NCI-H1092 (cell line): Measurements from ENCODE around the gene NDUFAF3.
"Not testable (repeated sequence)": the region's sequence is repeated elsewhere in the genome, so short reads cannot be mapped to it uniquely, and the experiment has no call there.

Source experiments
- DNase-seq: peaks from one replicate; lab custom pipeline; 2025; lab: John Stamatoyannopoulos, UW

The NDUFAF3 gene

DNA sequence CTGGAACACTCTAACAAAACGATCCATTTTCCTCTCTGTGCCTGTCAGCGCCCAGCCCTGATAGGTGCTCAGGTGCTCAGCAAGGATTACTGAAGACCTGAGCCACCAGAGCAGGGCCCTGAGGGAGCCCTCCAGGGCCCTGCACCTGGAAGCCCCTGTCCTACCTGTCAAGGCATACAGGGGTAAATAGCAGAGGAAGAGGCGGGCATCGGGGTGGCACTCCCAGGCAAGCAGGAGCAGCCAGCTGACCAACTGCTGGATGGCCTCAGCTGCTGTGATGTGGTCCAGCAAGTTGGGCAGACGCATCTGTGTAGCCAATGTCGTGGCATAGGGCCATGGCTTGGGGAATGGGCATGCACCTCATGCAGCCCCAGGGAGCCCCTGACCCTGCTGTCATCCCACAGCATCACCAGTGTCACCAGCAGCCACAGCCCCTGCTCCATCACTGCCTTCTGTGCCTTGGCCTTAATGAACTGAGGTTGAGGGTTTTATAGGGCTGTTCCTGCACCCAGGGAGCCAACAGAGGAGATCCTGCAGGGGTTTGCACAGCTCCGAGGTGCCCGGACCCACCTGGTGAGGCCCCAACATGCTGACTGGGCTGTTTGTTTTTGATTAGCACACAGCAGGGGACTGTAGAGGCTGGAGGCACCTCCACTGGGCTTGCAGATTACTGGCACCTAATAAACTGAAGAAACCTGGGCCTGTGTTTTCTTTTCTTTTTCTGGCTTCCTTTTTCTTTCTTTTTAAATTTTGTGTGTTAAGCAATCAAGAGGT lies 22.6 kb upstream of the NDUFAF3 start:
- DNase-seq, result no peak

DNA sequence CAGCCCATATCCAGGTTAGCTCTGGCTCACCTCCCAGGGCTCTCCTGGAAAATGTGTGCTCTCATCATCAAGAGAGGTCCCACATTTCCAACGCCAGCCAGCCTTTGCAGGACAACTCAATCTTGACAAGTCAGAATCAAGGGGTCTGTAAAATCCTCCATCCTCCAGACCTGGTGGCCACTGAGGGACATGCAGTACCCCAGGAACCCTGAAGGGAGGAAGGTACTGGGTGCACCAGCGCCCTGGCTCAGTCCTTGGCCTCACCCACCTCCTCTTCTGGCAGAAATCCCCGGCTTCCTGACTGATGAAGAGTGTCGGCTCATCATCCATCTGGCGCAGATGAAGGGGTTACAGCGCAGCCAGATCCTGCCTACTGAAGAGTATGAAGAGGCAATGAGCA lies 20.8 kb upstream of the NDUFAF3 start:
- no peak for DNase-seq

DNA sequence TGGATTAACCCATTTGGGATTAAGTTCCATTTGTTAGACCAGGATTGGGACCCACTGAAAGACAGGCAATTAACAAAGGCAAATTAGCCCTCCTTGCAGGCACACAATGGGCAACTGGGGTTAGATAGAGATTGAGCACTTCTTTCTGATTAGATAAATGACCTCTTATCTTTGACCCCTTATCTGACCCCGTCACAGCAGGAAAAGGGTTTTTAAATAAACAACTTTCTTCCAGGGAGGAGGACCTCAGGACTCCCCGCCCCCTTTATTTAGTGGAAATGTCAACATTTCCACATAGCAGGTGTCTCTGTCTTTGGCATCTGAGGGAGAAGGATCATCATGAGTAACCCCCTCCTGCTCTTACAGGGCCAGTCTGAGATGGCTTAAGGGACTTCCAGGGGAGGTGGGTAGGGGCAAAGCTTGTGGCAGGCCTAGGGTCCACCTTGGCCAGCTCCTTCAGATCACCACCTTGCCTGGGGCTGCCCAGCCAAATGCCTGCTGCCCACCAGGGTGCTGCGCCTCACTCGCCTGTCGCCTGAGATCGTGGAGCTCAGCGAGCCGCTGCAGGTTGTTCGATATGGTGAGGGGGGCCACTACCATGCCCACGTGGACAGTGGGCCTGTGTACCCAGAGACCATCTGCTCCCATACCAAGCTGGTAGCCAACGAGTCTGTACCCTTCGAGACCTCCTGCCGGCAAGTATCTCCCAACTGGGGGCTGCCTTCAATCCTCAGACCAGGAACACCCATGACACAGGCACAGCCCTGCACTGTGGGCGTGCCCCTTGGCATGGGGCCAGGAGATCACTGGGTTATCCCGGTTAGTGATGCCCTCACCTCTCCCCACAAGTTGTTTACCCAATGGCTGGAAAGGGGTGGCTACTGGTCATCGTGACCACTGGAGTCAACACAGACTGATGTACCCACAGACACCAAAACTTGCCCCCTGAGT lies 17.3 kb upstream of the NDUFAF3 start:
- no peak for DNase-seq

DNA sequence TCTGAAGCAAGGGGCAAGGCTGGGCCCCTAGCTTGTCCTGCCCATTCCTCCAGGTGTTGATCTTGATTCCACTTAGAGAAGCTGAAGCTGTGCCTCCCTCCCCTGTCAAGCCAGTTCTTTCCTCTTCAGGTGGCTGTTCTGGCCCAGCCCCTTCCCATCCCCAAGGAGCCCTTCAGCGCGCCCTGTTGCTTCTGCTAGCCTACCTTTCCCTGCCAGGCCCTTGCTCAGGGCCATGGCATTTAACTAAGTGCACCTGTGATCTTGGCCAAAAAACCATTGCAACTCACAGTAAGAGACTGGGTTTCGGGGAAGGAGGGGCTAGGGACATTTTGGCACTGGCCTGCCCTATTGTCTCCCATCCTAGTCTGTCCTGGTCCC lies 16.6 kb upstream of the NDUFAF3 start:
- no peak for DNase-seq

DNA sequence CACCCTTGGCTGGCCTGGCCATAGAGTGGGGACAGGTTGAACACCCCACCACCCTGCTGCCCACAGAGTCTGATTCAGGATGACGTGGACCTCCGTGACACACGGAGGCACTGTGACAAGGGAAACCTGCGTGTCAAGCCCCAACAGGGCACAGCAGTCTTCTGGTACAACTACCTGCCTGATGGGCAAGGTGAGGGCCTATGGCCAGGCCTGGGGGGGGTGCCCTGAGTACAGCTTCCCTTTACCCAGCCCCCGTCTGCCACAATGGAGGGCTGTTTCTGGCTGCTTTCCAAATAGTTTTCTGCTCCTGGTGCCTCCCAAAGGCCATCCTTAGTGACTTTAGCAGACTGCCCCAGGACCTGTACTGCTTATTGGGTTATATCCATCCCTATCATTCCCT lies 15.9 kb upstream of the NDUFAF3 start:
- no peak for DNase-seq

DNA sequence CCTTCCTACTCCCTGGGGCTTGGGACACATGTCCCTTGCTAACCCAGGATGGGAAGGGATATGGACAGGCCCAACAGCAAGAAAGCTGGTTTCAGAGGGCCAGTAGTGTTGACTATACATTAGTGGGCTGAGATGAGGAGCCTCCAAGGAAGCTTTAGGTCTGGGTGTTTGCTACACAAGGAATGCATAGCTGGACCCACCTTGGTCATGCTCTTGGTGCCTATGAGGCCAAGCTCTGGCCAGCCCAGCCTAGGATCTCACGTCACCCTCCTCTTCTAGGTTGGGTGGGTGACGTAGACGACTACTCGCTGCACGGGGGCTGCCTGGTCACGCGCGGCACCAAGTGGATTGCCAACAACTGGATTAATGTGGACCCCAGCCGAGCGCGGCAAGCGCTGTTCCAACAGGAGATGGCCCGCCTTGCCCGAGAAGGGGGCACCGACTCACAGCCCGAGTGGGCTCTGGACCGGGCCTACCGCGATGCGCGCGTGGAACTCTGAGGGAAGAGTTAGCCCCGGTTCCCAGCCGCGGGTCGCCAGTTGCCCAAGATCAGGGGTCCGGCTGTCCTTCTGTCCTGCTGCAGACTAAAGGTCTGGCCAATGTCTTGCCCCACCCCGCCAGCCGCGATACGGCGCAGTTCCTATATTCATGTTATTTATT lies 15.4 kb upstream of the NDUFAF3 start:
- DNase-seq, result no peak

DNA sequence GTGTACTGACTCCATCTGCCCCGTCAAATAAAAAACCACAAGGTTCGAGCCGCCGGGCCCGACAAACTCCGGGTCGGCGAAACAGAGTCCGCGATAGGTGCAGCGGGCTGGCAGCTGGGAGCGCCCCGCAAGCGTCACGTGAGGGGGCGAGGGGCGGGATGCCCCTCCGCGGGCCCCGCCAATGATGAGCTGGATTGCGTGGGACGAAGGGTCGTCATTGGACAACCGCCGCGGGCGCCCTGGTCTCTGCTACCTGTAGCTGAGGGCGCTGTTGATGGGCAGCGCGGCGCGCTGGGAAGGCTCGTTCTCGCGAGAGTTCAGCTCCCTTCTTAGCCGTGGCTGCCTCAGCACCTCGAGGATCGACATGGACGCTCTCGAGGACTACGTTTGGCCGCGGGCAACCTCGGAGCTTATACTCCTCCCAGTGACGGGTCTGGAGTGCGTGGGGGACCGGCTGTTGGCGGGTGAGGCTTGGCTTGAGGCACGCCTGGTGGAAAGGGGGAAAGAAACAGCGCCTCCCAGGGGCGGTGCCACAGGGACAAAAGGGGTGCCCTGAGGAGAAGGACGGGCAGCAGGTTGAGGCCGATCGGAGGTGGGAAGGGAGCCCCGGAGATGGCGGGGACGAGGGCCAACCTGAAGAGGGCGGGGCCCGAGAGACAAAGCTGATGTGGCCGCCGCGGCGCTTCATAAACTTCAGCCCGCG lies 14.7 kb upstream of the NDUFAF3 start, which contains the start of gene WDR6:
WDR6 (plus strand) TSS at position 324 of the 703 bp plus-strand sequence; CDS start at position 365, 41 bp downstream.
- peak; percentile 95 for DNase-seq

DNA sequence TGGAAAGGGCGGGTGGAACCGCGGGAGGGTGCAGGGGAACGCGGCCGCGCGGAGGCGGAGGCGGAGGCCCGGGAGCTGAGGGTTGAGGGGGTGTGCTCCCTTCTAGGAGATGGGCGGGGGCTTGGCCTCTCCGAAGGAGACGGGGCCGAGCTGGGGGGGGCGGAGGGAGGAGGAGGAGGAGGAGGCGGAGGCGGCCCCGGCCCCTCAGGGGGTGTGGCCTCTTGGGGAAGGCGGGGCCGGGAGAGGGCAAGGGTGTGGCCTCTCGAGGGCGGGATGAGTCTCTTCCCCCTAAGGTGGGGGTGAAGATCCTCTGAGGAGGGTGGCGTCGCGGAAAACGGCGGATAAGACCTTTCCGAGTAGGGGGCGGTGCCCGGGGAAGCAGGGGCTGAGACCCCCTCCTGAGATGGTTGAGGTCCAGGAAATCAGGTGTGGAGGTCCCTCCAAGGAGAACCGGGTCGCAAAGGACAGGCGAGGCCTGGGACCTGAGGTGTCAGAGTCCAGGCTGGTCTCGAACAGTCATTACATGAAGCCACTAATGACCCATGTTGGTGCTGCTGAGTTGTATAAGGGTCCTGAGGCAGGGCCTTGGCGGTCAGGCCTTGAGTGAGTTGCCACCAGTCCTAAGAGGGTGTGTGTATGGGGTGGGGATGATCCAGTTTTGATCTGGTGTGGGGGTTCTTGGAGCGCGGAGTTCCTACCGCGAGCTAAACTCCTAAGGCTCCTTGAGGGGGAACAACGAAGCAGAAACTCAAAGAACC lies 14.0 kb upstream of the NDUFAF3 start:
- DNase-seq, result peak; percentile 49

DNA sequence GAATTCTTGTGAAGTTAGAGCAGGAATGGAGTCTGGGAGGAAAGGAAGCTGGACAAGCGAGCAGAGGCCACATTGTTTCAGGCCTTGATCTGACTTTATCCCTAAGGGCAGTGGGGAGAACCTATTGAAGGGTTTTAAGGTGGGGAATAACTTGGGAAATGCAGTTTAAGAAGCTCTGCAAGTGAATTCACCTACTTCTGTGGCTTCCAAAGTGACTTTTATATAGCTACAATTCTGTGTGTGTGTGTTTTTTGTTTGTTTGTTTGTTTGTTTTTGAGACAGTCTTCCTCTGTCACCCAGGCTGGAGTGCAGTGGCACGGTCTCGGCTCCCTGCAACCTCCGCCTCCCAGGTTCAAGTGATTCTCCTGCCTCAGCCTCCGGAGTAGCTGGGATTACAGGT lies 13.3 kb upstream of the NDUFAF3 start:
- DNase-seq, result not testable (repeated sequence)

DNA sequence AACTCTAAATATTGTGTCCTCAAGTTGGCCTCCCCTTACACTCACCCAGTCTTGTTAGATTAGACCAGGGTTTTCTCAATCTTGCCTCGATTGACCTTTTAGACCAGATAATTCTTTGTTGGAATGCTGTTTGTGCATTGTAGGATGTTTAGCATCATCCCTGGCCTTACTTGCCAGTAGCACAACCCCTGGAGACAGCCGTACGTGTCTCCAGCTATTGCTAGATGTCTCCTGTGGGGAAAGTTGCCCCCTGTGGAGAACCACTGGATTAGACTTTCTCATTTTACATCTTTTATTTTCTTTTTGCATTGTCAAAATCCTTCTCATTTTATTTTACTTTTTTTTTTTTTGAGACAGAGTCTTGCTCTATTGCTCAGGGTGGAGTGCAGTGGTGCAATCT lies 12.5 kb upstream of the NDUFAF3 start:
- DNase-seq, result no peak

DNA sequence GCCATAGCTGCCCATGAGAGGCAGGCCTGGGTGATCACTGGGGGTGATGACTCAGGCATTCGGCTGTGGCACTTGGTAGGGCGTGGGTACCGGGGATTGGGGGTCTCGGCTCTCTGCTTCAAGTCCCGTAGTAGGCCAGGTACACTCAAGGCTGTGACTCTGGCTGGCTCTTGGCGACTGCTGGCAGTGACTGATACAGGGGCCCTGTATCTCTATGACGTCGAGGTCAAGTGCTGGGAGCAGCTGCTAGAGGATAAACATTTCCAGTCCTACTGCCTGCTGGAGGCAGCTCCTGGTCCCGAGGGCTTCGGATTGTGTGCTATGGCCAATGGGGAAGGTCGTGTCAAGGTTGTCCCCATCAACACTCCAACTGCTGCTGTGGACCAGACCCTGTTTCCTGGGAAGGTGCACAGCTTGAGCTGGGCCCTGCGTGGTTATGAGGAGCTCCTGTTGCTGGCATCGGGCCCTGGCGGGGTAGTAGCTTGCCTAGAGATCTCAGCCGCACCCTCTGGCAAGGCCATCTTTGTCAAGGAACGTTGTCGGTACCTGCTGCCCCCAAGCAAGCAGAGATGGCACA lies 9.4 kb upstream of the NDUFAF3 start:
- no peak for DNase-seq

DNA sequence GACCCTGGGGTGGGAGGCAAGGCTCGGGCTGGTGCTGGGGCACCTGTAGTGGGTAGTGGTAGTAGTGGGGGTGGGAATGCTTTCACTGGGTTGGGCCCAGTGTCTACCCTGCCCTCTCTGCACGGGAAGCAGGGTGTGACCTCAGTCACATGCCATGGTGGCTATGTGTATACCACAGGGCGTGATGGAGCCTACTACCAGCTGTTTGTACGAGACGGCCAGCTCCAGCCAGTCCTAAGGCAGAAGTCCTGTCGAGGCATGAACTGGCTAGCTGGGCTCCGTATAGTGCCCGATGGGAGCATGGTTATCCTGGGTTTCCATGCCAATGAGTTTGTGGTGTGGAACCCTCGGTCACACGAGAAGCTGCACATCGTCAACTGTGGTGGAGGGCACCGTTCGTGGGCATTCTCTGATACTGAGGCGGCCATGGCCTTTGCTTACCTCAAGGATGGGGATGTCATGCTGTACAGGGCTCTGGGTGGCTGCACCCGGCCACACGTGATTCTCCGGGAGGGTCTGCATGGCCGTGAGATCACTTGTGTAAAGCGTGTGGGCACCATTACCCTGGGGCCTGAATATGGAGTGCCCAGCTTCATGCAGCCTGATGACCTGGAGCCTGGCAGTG lies 8.7 kb upstream of the NDUFAF3 start:
- no peak for DNase-seq

DNA sequence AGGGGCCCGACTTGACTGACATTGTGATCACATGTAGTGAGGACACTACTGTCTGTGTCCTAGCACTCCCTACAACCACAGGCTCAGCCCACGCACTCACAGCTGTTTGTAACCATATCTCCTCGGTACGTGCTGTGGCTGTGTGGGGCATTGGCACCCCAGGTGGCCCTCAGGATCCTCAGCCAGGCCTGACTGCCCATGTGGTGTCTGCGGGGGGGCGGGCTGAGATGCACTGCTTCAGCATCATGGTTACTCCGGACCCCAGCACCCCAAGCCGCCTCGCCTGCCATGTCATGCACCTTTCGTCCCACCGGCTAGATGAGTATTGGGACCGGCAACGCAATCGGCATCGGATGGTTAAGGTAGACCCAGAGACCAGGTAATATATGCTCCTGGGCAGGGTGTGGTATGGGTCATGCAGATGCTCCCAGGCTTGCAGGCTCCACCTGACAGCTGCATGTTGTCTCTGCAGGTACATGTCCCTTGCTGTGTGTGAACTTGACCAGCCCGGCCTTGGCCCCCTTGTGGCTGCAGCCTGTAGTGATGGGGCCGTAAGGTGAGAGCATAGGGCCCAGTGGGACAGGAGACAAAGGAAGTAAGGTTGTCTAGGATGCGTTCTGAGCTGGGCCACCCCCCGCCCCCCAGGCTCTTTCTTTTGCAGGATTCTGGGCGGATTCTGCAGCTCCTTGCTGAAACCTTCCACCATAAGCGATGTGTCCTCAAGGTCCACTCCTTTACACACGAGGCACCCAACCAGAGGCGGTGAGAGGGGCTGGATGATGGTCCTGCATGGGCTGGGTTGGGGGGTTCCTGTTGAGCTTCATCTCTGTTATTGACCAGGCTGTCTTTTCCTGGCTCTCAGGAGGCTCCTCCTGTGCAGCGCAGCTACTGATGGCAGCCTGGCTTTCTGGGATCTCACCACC lies 7.9 kb upstream of the NDUFAF3 start:
- DNase-seq, result no peak

DNA sequence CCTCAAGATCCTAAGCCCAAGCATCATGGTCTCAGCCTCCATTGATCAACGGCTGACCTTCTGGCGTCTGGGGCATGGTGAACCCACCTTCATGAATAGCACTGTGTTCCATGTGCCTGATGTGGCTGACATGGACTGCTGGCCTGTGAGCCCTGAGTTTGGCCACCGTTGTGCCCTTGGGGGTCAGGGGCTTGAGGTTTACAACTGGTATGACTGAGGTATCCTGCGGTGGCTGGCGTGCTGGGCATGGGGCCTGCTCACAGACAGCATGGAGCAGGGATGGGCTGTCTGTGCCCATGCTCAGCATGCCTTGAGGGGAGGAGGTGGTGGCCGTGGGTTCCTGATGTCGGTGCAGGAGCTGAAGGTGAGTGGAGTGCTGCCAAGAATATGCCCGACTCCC lies 6.8 kb upstream of the NDUFAF3 start:
- DNase-seq, result no peak

DNA sequence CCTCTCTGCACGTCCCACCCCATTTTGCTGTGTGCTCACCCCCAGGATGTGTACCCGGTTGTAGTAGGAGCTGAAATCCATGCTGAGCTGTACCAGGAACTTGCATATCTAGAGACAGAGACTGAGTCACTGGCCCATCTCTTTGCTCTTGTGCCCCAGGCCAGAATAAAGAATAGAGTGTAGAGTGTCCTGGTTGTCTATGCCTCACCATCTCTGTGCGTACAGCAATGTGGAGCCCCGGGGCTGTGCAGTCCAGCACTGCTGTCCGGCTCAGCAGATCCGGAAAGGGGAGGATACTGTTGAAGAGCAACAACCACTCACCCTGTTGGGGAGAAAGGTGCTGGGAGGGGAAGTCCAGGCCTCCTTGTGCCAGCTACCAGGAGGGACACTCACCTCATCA lies 6.2 kb upstream of the NDUFAF3 start:
- DNase-seq, result no peak

DNA sequence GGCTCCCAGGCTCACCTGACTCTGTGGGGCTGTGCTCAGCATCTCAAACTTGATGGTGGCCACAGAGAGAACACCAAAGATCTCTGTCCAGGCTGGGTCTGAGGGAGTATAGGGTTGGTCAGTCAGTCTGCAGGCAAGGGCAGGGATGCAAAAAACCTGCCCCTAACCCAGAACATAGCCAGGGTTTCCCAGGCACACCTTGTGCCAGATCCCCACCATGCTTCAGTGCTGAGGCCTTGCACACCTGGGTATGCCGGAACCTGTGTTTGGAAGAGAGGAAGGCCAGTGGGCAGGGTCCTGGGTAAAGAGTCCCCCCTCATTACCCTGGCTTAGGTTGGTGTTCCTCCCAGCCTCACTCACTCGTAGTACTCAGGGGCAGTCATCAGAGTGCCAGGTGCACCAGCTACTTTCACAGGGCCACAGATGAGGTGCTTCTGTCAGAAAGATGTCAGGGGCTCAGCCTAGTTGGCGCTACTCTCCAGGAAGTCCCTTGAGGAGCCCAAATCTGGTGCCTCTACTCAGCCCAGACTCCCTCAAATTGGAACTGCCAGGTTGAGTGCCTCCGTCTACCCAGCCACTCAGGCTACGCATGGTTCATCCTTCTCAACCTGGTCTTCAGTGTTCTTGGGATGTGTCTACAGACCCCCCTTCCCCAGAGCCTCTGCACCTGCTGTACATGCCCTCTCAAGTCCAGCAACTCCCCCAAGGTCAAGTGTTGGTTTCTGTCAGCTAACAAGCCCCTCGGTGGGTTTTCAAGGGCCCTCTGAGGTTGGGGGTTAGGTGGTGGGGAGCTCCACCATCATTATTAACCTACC lies 5.3 kb upstream of the NDUFAF3 start:
- DNase-seq, result no peak

DNA sequence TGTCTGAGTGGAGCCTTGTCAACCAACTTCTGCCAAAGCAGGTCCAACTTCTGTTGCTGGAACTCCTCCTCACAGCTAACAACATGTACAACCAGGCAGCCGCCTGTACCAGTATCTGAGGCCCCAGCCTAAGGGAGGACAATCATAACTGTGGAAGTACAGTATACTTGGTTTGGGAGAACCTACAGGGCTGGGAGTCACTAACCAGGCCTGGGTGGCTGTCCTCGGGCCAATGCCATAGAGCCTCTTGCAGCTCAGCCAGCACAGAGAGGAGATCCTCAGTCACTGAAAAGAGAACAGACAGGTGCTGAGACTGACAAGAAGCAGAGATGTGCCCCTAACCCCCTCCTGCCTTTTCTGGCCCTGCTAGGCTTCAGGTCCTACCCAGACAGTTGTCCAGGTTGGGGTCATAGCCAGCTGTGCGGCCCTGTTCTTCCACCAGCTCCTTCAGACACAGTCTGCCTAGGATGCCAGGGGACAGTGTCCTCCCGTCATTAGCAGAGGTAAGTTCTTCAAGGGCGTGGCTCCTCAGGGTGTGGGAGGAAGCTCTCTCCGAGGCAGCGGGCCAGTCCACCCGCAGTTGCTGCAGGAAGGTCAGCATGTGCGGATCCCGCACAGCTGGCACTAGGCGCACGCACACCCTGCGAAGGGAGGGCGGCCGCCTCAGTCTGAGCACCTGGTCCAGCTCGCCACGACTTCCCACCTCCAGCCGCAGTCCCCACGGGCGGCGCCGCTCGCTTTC lies 4.5 kb upstream of the NDUFAF3 start:
- no peak for DNase-seq
